ENCODE results near the gene MED12L.

MED12L gene

GRCh38 chr3:151383111-151383510 is 297.6 kb downstream of the MED12L start:
- TF ChIP-seq, protein P1, sequence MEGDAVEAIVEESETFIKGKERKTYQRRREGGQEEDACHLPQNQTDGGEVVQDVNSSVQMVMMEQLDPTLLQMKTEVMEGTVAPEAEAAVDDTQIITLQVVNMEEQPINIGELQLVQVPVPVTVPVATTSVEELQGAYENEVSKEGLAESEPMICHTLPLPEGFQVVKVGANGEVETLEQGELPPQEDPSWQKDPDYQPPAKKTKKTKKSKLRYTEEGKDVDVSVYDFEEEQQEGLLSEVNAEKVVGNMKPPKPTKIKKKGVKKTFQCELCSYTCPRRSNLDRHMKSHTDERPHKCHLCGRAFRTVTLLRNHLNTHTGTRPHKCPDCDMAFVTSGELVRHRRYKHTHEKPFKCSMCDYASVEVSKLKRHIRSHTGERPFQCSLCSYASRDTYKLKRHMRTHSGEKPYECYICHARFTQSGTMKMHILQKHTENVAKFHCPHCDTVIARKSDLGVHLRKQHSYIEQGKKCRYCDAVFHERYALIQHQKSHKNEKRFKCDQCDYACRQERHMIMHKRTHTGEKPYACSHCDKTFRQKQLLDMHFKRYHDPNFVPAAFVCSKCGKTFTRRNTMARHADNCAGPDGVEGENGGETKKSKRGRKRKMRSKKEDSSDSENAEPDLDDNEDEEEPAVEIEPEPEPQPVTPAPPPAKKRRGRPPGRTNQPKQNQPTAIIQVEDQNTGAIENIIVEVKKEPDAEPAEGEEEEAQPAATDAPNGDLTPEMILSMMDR (IDR thresholded peaks at IDR 0.05): no peak

DNA sequence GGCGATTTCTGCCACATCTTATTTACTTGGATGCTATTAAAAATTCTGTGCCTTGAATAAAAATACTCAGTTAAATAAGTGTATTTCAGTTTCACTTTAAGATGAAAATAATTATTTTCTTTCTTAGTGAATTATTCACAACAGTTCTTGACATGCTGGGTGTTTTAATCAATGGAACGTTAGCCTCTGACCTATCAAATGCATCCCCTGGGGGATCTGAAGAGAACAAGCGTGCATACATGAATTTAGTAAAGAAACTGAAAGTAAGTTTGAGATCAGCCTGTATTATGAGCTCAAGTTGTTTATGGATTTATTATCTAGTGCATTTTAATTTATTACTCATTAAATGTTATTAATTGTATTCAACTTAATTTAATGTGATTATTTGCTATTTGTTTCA is 298.5 kb downstream of the MED12L start:
- TF ChIP-seq, protein P1 (IDR thresholded peaks at IDR 0.05): no peak

GRCh38 chr3:151384741-151385174 is 299.3 kb downstream of the MED12L start, which contains the start of gene P2RY12:
Gene P2RY12 (minus strand): TSS chr3:151384753. CDS start chr3:151338845, 45,908 bp downstream.
- TF ChIP-seq, protein P1 (IDR thresholded peaks at IDR 0.05): no peak

DNA sequence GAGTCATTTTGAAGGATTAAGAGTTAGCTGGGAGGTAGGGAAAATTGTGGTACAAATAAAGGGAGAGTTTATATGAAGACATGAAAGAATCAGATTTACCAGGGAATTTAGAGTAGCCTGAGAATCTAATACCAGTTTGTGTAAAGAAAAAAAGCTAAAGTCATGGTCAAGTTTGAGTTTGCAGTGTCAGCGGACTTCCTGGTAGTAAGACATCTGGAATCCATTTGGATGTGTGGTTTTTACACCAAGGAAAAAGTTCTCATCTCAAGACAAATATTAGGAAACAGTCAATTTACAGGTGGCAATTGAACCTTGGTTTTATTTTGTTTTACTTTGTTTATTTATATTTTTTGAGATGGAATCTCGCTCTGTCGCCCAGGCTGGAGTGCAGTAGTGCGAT is 300.6 kb downstream of the MED12L start:
- TF ChIP-seq, protein P1 (IDR thresholded peaks at IDR 0.05): no peak

- TF ChIP-seq, protein P1 (IDR thresholded peaks at IDR 0.05): no peak
Measured at GRCh38 chr3:151387432-151387831, 302.0 kb downstream of the MED12L start.

DNA sequence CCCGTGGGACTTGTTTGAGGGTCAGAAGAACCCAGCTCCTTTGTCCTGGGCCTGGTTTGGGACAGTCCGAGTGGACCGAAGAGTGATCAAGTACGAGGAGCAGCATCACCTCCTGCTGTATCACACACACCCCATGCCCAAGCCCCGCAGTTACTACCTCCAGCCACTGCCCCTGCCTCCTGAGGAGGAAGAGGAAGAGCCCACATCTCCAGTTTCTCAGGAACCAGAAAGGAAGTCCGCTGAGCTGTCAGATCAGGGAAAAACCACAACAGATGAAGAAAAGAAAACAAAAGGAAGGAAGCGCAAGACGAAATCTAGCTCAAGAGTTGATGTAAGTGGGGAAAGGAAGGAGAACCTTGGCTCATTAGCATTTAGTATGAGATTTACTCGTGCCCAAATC is 302.4 kb downstream of the MED12L start:
- TF ChIP-seq, protein P1 (IDR thresholded peaks at IDR 0.05): no peak

- TF ChIP-seq, protein P1 (IDR thresholded peaks at IDR 0.05): no peak
Measured at GRCh38 chr3:151391720-151392119, 306.3 kb downstream of the MED12L start.
